HepG2 (cell line): ENCODE measurements around the gene ACTL7B. TPM values are rescaled to one million over a fixed set of nuclear protein-coding genes. Genes with fewer than 3 reads are reported as not detected.

Experiments used
- BRCA1 ChIP-seq: sonication (generic); formaldehyde crosslinking; IDR thresholded peaks from 2 replicates; pipeline ENCODE4 v1.4.0; 2020; ENCODE audit warnings: missing genetic modification reagents
- ELF3 ChIP-seq: IDR thresholded peaks from 2 replicates; pipeline ENCODE4 v1.6.1; 2016; ENCODE audit warnings: missing genetic modification reagents, missing compliant biosample characterization
- FOXO4 ChIP-seq: sonication (generic); formaldehyde crosslinking; conservative IDR thresholded peaks from 2 replicates; pipeline ENCODE4 v1.8.1; 2023; ENCODE audit warnings: missing genetic modification reagents
- GLMP ChIP-seq: sonication (generic); formaldehyde crosslinking; IDR thresholded peaks from 2 replicates; pipeline ENCODE4 v1.9.0; 2021; ENCODE audit warnings: missing genetic modification reagents, mild to moderate bottlenecking, borderline replicate concordance
- GMEB2 ChIP-seq: IDR thresholded peaks from 2 replicates; pipeline ENCODE4 v1.6.1; 2016; ENCODE audit warnings: missing biosample characterization, missing genetic modification reagents, low read depth
- HNF1B ChIP-seq: sonication (generic); formaldehyde crosslinking; IDR thresholded peaks from 2 replicates; pipeline ENCODE4 v1.5.1; 2020; ENCODE audit warnings: mild to moderate bottlenecking, moderate library complexity, missing genetic modification reagents
- HOXD1 ChIP-seq: sonication (generic); formaldehyde crosslinking; IDR thresholded peaks from 2 replicates; pipeline ENCODE4 v1.5.0; 2020; ENCODE audit warnings: missing genetic modification reagents
- IRX3 ChIP-seq: sonication (generic); formaldehyde crosslinking; IDR thresholded peaks from 2 replicates; pipeline ENCODE4 v1.8.1; 2023; ENCODE audit warnings: mild to moderate bottlenecking, low read depth, missing genetic modification reagents, borderline replicate concordance
- MEIS2 ChIP-seq: sonication (generic); formaldehyde crosslinking; IDR thresholded peaks from 2 replicates; pipeline ENCODE4 v1.9.0; 2021; ENCODE audit warnings: mild to moderate bottlenecking, missing genetic modification reagents
- NFIC ChIP-seq: IDR thresholded peaks from 2 replicates; pipeline ENCODE4 v1.6.1; 2012; ENCODE audit warnings: mild to moderate bottlenecking, low read length, inconsistent platforms
- NONO ChIP-seq, 2 experiments: fragments of 450-650 bp in 1 of 2; sonication (generic) in 1 of 2; formaldehyde crosslinking in 1 of 2; IDR thresholded peaks in 1 of 2; conservative IDR thresholded peaks in 1 of 2; 2 replicates each; pipeline versions ENCODE4 v1.6.1 to v1.8.0; 2017 to 2022; ENCODE audit warnings: mild to moderate bottlenecking in 1 of 2, missing genetic modification reagents in 1 of 2, moderate library complexity in 1 of 2
- RARA ChIP-seq: IDR thresholded peaks from 2 replicates; pipeline ENCODE4 v1.6.1; 2016; ENCODE audit warnings: missing genetic modification reagents, missing compliant biosample characterization
- RARG ChIP-seq: sonication (generic); formaldehyde crosslinking; IDR thresholded peaks from 2 replicates; pipeline ENCODE4 v1.4.0; 2020; ENCODE audit warnings: low read depth, mild to moderate bottlenecking, missing genetic modification reagents
- SATB2 ChIP-seq: sonication (generic); formaldehyde crosslinking; IDR thresholded peaks from 2 replicates; pipeline ENCODE4 v1.5.0; 2020; ENCODE audit warnings: missing genetic modification reagents
- SP2 ChIP-seq: sonication (generic); formaldehyde crosslinking; IDR thresholded peaks from 2 replicates; pipeline ENCODE4 v1.5.1; 2020; ENCODE audit warnings: mild to moderate bottlenecking, missing genetic modification reagents
- SRSF1 ChIP-seq: fragments of 200-400 bp; formaldehyde crosslinking; optimal IDR thresholded peaks from 2 replicates; pipeline ENCODE3; 2017; ENCODE audit warnings: mild to moderate bottlenecking, low read depth, low read length, moderate library complexity
- STAG1 ChIP-seq: sonication (generic); formaldehyde crosslinking; IDR thresholded peaks from 2 replicates; pipeline ENCODE4 v1.4.0; 2020; ENCODE audit warnings: missing genetic modification reagents
- ZNF101 ChIP-seq: sonication (generic); formaldehyde crosslinking; IDR thresholded peaks from 2 replicates; pipeline ENCODE4 v1.4.0; 2020; ENCODE audit warnings: mild to moderate bottlenecking, low read depth, missing genetic modification reagents, borderline replicate concordance
- ZNF430 ChIP-seq: sonication (generic); formaldehyde crosslinking; IDR thresholded peaks from 2 replicates; pipeline ENCODE4 v1.9.0; 2021; ENCODE audit warnings: mild to moderate bottlenecking, missing genetic modification reagents
- ZNF576 ChIP-seq: sonication (generic); formaldehyde crosslinking; IDR thresholded peaks from 2 replicates; pipeline ENCODE4 v1.4.0; 2020; ENCODE audit warnings: mild to moderate bottlenecking, missing genetic modification reagents
- ZNF766 ChIP-seq: sonication (generic); formaldehyde crosslinking; IDR thresholded peaks from 2 replicates; pipeline ENCODE4 v1.5.0; 2020; ENCODE audit warnings: missing genetic modification reagents, borderline replicate concordance
- ZNF782 ChIP-seq: sonication (generic); formaldehyde crosslinking; IDR thresholded peaks from 2 replicates; pipeline ENCODE4 v1.4.0; 2020; ENCODE audit warnings: missing genetic modification reagents, mild to moderate bottlenecking, borderline replicate concordance
- ZNF839 ChIP-seq: sonication (generic); formaldehyde crosslinking; IDR thresholded peaks from 2 replicates; pipeline ENCODE4 v1.4.0; 2020; ENCODE audit warnings: missing genetic modification reagents, mild to moderate bottlenecking, borderline replicate concordance
- ZSCAN21 ChIP-seq: sonication (generic); formaldehyde crosslinking; IDR thresholded peaks from 2 replicates; pipeline ENCODE4 v1.8.0; 2022; ENCODE audit warnings: mild to moderate bottlenecking, missing genetic modification reagents, moderate library complexity, borderline replicate concordance
- polyA plus RNA-seq, 8 experiments: library from polyadenylated mRNA; depleted of rRNA in 3 of 8; stranded (reverse) in 7 of 8; unstranded in 1 of 8; fragments of >200 nt; fragmentation: Illumina TruSeq in 4 of 8; extraction: Trizol in 4 of 8; gene quantifications; 2 replicates each; pipeline versions ENCODE4 v1.2.1 to v1.2.3, GENCODE V29; 2011 to 2016; ENCODE audit warnings: low read depth in 4 of 8, missing spikeins in 1 of 8, mixed read lengths in 1 of 8; ENCODE audit not compliant: insufficient read depth in 1 of 8
- total RNA-seq, 5 experiments: library from RNA; depleted of rRNA; stranded (reverse); fragments of >200 nt; fragmentation: Illumina TruSeq; extraction: Trizol; gene quantifications; 2 replicates each; pipeline ENCODE4 v1.2.3, GENCODE V29; 2016; ENCODE audit warnings: low read depth in 1 of 5

The ACTL7B gene
- total and polyA plus RNA-seq, 2 of the 13 experiments (the other 11 are each of a cell fraction or from before 2014, with no cell fraction given), result 0.07 to 0.11 TPM

- TF ChIP-seq HNF1B (CRISPR knock-in tag), result peak; percentile 72; the same call in 1 of the 2 replicates
- TF ChIP-seq MEIS2 (CRISPR knock-in tag), result no peak; the same call in 1 of the 2 replicates
- TF ChIP-seq ELF3 (CRISPR knock-in tag), result peak; percentile 53; the same call in 1 of the 2 replicates
- no peak for TF ChIP-seq SP2 (CRISPR knock-in tag)
- TF ChIP-seq ZNF430 (CRISPR knock-in tag), result 0 out of 2 replicates have a peak, but pooled peaks have one; percentile 23
- no peak for TF ChIP-seq ZNF101 (CRISPR knock-in tag)
- no peak for TF ChIP-seq GLMP (CRISPR knock-in tag)
- no peak for TF ChIP-seq FOXO4 (CRISPR knock-in tag)
- TF ChIP-seq RARG (CRISPR knock-in tag), result no peak
- no peak for TF ChIP-seq ZNF839 (CRISPR knock-in tag)
- peak; percentile 97 for TF ChIP-seq RARA (CRISPR knock-in tag)
- no peak for TF ChIP-seq BRCA1 (CRISPR knock-in tag)
- no peak for TF ChIP-seq ZNF782 (CRISPR knock-in tag)
- TF ChIP-seq NFIC, result 0 out of 2 replicates have a peak, but pooled peaks have one; percentile 63
- peak; percentile 48; the same call in 1 of the 2 replicates for TF ChIP-seq HOXD1 (CRISPR knock-in tag)
- no peak for TF ChIP-seq IRX3 (CRISPR knock-in tag)
- no peak for TF ChIP-seq GMEB2
- no peak; the same call in 1 of the 2 replicates for TF ChIP-seq STAG1
- TF ChIP-seq ZNF766 (CRISPR knock-in tag), result no peak
- TF ChIP-seq SATB2, result no peak
- no peak for TF ChIP-seq NONO (IDR thresholded peaks at IDR 0.05)
- 0 out of 2 replicates have a peak, but pooled peaks have one; percentile 15 for TF ChIP-seq NONO (CRISPR knock-in tag; conservative IDR thresholded peaks at IDR 0.05)
- no peak for TF ChIP-seq ZNF576
- TF ChIP-seq ZSCAN21 (CRISPR knock-in tag), result no peak
- no peak for TF ChIP-seq SRSF1
These were observed 13.4 kb upstream of the ACTL7B start (continued) for GRCh38 chr9:108869092-108869725.
